Urothelium cell line (cell line): ENCODE results near the gene SCARB2.
"Not testable (repeated sequence)": the region's sequence is repeated elsewhere in the genome, so short reads cannot be mapped to it uniquely, and the experiment has no call there.

ENCODE experiments used
- DNase-seq: peaks from one replicate; pipeline ENCODE4 v3.0.0; 2011; ENCODE audit warnings: low spot score, mixed read lengths
- FAIRE-seq: peaks from 2 replicates; lab custom pipeline; 2011; peaks lifted over from hg19 to GRCh38; lab: Jason Lieb, UNC

The SCARB2 gene, protein sequence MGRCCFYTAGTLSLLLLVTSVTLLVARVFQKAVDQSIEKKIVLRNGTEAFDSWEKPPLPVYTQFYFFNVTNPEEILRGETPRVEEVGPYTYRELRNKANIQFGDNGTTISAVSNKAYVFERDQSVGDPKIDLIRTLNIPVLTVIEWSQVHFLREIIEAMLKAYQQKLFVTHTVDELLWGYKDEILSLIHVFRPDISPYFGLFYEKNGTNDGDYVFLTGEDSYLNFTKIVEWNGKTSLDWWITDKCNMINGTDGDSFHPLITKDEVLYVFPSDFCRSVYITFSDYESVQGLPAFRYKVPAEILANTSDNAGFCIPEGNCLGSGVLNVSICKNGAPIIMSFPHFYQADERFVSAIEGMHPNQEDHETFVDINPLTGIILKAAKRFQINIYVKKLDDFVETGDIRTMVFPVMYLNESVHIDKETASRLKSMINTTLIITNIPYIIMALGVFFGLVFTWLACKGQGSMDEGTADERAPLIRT

DNA sequence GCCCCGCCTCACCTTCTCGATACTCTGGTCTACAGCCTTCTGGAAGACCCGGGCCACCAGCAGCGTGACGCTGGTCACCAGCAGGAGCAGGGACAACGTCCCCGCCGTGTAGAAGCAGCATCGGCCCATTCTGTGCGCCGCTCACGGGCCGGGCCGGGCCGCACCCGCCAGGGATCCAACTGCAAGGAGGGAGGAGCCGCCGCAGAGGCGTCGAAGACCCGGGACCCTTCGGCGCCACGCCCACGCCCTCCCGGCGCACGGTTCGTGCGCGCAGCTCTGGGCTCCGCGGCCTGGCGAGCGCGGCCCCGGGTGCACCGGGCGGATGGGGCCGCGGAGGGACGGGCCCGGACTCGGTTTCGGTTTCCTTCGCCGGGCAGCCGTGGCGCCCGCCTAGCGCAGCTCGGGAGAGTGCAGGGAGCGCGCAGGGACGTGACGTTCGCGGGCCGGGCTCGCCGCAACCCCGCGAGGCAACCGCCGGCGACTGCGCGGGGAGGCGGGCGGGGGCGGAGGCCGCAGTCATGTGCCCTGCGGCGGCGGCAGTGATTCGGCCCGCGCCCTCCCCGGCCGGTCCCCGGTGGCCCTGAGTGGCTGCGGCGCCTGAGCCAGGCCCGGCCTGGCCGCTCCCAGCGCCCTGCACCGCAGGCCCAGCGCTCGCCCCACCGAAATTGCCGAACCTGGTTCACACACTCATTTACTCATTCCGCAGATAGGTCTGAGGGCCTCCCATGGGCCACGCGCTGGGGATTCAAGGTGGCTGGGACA is at the start of gene SCARB2:
Gene SCARB2 (minus strand): TSS at position 410 of the 762 bp plus-strand sequence. CDS start 281 bp downstream, at position 129.
- DNase-seq, result peak; percentile 91
- FAIRE-seq, result peak; percentile 46

DNA sequence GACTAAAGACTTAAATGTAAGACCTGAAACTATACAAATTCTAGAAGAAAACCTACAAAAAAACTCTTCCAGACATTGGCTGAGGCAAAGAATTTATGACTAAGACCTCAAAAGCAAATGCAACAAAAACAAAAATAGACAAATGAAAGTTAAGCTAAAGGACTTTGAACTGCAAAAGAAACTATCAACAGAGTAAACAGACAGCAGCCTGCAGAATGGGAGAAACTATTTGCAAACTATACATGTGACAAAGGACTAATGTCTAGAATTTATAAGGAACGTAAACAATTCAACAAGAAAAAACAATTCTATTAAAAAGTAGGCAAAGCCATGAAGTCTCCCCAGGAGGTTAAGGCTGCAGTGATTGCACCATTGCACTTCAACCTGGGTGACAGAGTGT is 46.9 kb upstream of the SCARB2 start:
- DNase-seq, result no peak
- no peak for FAIRE-seq

DNA sequence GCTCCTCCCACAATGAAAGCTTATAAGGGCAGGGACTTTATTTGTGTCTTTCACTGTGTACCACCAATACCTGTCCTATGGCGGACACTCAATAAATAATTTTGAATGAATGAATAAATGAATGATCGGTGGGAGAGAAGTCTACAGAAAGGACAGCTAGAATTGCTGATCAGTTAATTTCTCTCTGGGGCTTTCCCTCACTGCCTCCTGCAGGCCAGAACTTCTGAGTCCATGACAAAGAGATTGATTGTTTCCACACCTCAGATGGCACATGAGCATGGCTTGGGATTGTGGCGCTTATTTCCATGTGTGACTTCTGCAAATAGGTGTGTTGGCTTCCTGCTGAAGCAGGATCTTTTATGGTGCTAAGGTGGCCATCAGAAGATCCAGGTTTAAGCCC is 44.2 kb upstream of the SCARB2 start:
- FAIRE-seq (no peak), DNase-seq (no peak)

DNA sequence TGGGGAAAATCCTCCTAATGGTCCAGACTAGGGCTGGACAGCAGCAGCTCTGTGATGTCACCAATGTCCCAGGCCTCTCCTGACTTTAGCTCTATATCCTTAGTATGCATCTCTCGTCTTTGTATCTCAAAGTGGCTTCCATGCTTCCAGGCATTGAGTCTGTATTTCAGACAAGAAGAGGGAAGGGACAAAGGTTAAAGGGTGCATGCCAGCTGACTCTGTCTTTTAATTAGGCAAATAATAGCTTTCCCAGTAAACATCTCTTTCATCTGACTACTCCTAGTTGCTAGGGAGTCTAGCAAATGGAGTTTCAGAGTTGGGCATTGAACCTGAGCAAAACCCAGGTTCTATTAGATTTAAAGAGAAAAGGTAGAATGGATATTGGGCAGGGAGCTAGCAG is 43.3 kb upstream of the SCARB2 start:
- no peak for FAIRE-seq
- no peak for DNase-seq

DNA sequence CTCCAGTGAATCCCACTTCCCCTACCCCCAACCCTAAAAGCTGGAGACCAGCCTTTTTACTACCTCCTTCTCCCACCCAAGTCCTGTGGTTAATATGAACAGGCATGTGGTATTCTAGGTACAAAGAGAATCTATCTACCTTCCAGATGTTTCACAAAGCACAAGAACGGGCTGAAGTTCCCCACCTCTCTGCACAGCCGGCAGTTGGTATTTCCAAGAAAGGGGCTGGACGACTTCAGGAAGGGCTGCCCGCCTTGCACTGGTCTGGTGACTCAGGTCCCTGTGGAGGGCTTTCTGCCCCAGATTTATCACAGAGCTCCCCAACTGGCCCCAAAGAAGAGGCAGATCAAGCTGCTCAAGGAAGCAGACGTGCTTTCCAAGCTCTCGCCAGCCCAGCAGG is 42.4 kb upstream of the SCARB2 start:
- DNase-seq (no peak), FAIRE-seq (no peak)

DNA sequence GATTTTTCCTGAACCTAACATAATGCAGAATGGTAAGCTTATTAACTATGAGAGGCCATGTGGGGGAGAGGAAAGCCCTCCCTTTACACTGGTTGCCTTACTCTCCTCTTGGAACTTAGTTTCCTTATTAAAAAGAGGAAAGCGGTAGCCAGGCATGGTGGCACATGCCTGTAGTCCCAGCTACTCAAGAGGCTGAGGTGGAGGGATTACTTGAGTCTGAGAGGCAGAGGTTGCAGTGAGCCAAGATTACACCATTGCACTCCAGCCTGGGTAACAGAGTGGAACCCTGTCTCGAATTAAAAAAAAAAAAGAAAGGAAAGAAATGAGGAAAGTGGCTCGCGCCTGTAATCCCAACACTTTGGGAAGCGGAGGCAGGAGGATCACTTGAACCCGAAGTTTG is 39.9 kb upstream of the SCARB2 start:
- DNase-seq, result no peak

DNA sequence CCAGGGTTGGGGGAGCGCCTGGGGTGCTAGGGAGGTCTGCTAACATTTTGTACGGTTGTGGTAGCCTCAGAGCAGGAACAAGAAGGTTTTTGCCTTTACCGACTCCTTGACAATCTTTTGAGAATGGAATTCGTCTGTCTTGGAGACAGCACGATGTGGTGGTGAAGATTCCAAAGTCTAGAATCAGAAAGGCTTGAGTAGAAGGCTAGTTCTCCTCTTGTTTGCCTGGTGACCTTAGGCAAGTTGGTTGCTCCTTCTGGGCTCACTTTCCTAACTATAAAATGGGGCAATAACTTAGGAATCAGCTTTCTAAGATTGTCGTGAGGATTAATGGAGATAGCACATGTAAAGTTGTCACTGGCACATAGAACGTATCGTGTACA is 38.6 kb upstream of the SCARB2 start:
- FAIRE-seq (peak; percentile 37), DNase-seq (no peak)

More for the DNA sequence above, 39.9 kb upstream of the SCARB2 start:
- FAIRE-seq, result no peak

DNA sequence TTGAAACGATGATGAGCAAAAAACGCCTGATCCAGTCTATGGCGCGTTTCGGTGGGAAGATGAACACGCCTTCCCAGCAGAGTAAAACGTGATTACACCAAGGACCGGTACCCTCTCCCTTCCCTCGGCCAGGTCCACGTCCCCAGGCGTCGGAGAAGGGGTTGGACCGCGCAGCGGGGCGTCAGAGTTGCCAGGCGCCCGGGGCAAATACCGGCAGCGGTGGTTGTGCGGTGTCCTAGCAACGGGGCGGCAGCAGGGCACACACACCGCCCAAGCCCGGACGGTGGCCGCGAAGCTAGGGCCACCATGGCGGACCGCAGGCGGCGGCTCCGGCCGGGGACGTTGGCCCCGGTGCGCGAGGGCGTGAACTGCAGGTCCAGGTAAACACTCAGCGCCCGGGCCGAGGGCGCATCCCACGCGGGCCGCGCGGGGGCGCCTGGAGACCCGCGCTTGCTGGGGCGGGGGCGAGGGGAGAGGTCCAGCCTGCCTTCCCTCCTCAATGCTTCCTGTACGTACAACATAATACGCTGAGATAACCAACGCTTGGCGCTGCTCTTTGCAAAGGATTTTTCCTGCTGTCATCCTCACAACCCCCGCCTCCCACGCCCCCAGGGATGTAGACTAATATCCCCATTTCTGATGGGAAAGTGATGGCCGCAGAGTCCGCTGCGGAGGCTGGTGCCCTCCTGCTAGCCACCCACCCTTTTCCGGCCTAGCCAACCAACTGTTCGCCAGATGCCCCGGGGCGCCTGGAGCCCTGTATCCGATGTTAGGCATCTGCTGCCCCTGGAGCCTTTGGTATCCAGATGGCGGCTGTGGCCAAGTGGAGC is 38.0 kb upstream of the SCARB2 start, which contains the start of gene FAM47E:
Gene FAM47E (plus strand): TSS at position 281 of the 830 bp plus-strand sequence. CDS start 26 bp downstream, at position 307.
- FAIRE-seq, result peak; percentile 37

DNA sequence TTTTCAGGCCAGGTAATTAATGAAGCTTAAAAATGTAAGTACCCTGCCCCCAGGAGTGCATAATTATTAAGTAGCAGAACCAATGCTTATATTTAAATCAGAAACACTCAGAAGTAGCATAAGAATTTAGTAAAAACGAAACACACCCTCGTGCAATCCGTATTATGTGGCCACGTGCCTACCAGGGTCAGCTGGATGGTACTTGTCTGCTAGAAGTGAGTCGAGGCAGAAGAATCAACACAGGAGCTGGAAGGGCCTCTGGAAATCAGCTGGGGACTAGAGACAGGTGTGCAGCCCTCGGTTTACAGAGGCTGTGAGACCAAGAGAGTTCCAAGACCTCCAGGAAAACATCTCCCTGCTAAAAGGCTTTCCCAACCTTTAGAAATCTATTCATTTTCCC is 37.3 kb upstream of the SCARB2 start:
- FAIRE-seq (no peak), DNase-seq (peak; percentile 32)

More for the DNA sequence above, 38.0 kb upstream of the SCARB2 start, which contains the start of gene FAM47E:
- peak; percentile 89 for DNase-seq

DNA sequence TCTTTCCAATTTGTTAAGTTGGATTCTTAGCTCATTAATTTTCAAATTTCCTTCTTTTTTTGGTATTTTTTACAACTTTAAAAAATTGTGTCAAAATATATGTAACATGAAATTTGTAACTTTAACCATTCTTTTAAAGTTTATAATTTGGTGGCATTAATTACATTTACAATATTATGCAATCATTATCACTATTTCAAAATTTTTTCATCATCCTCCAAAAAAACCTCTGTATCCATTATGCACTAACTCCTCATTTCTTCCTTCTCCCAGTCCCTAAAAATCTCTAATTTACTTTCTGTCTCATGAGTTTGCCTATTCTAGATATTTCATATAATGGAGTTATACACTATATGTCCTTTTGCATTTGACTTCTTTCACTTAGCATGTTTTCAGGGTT is 33.2 kb upstream of the SCARB2 start:
- no peak for FAIRE-seq
- no peak for DNase-seq

DNA sequence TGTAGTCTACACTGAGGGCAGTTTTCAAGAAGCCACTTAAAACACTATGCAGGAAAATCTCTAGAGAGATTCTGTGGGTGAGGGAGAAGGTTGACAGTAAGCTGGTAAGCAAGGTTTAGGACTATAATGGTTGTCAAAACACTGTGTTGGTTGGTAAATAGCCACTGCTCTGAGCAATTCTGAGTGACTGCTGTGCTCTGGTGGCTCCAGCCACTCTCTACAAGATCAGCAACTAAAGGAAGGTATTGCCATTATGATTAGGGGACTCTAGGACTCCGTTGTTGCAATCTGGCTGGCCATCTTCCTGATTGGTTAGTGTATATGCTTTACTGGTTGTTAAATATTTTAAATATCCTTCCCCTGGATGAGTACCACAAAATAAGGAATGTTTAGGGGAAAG is 32.4 kb upstream of the SCARB2 start:
- DNase-seq, result no peak
- no peak for FAIRE-seq

DNA sequence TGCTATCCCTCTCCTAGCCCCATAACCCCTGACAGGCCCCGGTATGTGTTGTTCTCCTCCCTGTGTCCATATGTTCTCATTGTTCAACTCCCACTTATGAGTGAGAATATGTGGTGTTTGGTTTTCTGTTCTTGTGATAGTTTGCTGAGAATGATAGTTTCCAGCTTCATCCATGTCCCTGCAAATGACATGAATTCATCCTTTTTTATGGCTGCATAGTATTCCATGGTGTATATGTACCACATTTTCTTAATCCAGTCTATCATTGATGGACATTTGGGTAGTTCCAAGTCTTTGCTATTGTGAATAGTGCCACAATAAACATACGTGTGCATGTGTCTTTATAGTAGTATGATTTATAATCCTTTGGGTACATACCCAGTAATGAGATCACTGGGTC is 30.3 kb upstream of the SCARB2 start:
- not testable (repeated sequence) for FAIRE-seq, DNase-seq

DNA sequence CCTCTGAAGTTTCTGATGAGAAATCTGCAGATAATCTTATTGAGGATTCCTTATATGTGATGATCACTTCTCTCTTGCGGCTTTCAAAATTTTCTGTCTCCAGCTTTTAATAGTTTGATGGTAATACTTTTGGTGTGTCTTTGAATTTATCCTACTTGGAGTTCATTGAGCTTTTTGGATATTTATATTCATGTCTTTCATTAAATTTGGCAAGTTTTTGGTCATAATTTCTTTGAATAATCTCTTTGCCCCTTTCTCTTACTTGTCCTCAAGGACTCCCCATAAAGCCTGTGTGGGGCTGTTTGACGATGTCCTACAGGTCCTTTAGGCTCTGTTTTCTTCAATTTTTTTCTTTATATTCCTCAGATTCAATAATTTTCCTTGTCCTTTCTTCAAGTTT is 26.6 kb upstream of the SCARB2 start:
- DNase-seq, result no peak
- no peak for FAIRE-seq

DNA sequence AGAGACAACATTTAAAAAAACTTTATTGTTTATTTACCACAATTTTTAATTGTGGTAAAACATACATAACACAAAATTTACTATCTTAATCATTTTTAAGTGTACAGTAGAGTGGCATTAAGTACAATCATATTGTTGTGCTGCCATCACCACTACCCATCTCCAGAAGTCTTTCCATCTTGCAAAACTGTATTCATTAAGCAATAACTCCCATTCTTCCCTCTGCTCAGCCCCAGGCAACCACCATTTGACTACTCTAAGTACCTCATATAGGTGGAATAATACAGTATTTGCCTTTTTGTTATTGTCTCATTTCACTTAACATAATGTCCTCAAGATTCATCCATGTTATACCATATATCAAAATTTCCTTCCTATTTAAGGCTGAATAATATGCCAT is 25.1 kb upstream of the SCARB2 start:
- FAIRE-seq, result no peak
- no peak for DNase-seq

DNA sequence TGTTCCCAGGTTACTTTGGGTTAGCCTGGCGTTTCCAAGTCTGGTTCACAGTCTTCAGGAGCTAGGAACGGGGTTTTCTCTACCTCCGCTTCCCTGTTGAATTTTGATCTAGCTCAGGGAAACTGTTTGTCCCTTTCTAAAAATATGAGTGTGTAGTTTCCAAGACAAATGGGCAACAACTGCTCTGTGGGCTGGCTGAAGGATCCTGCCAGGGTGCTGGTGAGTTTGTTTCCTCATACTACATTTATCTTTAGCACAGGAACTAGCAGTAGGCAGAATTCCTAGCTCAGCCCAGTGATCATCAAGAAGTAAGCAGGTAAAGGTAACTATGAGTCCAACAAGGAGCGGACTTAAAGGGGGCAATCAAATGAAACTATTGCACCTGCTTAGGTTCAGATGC is 24.6 kb upstream of the SCARB2 start:
- no peak for DNase-seq
- no peak for FAIRE-seq

DNA sequence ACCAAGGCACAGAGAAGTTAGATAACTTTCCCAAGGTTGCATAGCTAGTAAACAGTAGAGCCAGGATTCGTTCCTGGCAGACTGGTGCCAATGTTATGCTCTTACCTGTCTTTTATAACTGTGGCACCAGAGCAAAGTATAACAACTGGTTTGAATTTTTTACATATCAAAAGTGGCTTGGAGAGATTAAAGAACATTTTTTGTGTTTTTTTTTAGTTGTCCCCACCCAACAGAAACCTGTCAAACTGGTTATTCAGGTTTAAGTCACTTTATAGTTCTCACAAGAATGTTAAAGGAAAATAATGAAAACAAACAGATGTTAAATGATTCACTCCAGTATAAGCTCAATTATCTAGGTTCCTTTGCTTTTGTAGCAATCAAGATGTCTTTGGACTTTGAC is 22.3 kb upstream of the SCARB2 start:
- no peak for FAIRE-seq
- DNase-seq, result no peak

DNA sequence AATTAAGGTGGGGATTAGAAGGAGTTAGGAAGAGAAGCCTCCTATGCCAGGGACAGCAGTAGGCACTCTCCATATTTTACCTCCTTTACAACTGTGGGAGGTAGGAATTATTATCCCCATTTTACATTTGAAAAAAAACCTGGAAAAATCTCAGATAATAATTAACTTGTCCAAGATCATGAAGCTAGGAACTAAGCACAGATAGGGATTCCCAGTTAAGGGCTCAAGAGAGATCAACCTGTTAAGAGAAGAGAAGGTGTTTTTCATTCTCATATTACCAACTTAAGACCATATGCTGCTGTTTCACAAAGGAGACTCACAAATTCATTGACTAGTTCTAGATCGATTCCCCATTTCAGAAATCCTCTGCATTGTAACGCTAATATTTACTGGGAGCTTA is 21.8 kb upstream of the SCARB2 start:
- FAIRE-seq (no peak), DNase-seq (no peak)

DNA sequence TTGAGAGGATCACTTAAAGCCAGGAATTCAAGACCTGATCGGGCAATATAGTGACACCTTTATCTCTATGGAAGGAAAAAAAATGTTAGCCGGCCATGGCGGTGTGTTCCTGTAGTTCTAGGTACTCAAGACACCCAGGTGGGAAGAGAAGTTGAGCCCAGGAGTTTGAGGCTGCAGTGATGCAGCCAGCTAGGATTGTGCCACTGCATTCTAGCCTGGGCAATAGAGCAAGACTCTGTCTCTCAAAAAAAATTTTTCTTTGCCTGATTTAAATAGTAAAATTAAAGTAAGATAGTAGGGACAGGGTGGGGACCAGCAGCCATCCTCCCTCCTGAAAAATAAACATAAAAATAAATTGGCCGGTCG is 21.0 kb upstream of the SCARB2 start:
- FAIRE-seq, result no peak

DNA sequence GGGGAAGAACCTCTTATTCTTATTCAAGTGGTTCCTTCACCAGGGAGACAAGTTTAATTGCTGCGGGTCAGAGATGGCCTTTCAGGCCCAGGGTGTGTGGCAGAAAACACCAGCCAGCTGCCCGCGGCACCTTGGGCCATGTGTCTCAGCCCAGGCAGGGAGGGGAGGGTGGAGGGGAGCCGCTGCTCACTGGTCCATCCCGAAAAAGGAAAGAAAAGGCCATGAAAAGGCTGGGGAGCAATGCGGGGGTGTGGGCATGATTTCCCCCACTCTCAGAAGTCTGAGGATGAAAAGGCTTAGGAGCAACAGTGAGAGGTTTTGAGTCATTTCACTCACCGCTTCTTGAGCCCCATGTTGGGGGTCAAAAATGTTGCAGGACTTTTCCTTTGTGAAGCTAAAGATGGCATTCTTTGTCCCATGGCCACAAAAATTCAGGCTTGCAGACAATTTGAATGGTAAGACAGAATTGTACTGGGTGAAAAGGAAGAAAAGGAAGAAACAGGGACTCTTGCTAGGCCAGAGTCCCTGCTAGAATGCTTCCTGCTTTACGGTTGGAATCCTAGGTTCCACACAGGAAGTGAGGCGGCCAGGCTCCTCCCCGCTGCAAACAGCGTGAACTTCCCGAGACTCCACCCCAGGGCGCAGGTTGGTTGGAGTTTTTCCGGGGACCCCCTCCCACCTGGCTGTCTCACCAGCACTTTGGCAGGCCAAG is 20.5 kb upstream of the SCARB2 start:
- DNase-seq, result no peak
- FAIRE-seq, result no peak

More for the DNA sequence above, 21.0 kb upstream of the SCARB2 start:
- DNase-seq, result no peak

DNA sequence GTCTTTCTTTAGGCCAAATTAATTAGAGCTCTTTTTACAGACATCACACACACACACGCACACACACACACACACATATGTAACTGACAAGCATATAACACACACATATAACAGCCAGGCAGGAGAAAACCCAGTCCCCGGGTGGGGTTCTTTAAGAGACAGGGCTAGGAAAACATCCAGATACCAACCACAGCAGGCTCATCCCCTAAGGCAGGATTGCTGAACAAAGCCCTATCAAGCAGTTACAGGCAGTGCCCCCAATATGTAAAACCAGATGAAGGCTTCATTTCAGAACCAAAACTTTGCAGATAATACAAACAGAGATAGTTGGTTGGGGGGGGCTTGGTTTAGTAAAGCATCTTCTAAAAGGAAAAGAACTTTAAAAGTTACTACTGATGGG is 19.9 kb upstream of the SCARB2 start:
- DNase-seq (no peak), FAIRE-seq (no peak)
